Measurements from ENCODE around the gene YARS2. TPM values are rescaled to one million over a fixed set of nuclear protein-coding genes. Genes with fewer than 3 reads are reported as not detected.

Gene YARS2
- total and polyA plus RNA-seq, 9 of the 15 experiments (the other 6 are each of a cell fraction or from before 2014, with no cell fraction given), result 15.2 to 40.9 (median 28.7) TPM

DNA sequence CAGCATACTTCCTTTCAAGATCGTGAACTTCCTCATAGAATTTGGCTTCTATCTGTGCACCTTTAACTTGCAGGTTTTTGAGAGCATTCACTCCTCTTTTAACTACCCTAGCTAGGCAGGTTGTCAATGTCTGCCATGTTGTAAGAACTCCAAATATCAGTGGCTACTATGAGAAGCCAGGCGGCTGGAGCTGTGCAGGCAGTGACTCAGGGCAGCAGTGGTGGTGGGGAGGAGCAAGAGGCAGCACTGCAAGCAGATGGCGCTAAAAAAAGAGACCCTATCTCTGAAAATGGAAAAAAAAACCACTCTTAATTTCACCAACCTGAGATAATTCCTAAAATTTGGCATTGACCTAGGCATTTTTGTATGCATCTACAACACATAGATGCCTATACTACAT is 28.5 kb downstream of the YARS2 start (continued):
- TF ChIP-seq PHF8 (IDR thresholded peaks at IDR 0.05; ENCODE audit: borderline replicate concordance, low read length) (no peak), DDX20 (tag; IDR thresholded peaks at IDR 0.05; ENCODE audit: low read depth) (no peak), ZNF507 (tag; conservative IDR thresholded peaks at IDR 0.05) (no peak), RUNX1 (IDR thresholded peaks at IDR 0.05; ENCODE audit: low read depth) (no peak), CBFA2T2 (conservative IDR thresholded peaks at IDR 0.05) (no peak), CC2D1A (IDR thresholded peaks at IDR 0.05) (no peak)
- TF ChIP-seq, protein P1, sequence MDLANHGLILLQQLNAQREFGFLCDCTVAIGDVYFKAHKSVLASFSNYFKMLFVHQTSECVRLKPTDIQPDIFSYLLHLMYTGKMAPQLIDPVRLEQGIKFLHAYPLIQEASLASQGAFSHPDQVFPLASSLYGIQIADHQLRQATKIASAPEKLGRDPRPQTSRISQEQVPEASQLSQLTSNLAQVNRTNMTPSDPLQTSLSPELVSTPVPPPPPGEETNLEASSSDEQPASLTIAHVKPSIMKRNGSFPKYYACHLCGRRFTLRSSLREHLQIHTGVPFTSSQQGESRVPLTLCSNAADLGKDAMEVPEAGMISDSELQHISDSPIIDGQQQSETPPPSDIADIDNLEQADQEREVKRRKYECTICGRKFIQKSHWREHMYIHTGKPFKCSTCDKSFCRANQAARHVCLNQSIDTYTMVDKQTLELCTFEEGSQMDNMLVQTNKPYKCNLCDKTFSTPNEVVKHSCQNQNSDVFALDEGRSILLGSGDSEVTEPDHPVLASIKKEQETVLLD (IDR thresholded peaks at IDR 0.05), result no peak
- TF ChIP-seq, protein P2, sequence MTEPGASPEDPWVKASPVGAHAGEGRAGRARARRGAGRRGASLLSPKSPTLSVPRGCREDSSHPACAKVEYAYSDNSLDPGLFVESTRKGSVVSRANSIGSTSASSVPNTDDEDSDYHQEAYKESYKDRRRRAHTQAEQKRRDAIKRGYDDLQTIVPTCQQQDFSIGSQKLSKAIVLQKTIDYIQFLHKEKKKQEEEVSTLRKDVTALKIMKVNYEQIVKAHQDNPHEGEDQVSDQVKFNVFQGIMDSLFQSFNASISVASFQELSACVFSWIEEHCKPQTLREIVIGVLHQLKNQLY (CRISPR knock-in tag; conservative IDR thresholded peaks at IDR 0.05), result no peak
- TF ChIP-seq, protein P3, sequence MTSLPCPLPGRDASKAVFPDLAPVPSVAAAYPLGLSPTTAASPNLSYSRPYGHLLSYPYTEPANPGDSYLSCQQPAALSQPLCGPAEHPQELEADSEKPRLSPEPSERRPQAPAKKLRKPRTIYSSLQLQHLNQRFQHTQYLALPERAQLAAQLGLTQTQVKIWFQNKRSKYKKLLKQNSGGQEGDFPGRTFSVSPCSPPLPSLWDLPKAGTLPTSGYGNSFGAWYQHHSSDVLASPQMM (CRISPR knock-in tag; IDR thresholded peaks at IDR 0.05), result no peak

DNA sequence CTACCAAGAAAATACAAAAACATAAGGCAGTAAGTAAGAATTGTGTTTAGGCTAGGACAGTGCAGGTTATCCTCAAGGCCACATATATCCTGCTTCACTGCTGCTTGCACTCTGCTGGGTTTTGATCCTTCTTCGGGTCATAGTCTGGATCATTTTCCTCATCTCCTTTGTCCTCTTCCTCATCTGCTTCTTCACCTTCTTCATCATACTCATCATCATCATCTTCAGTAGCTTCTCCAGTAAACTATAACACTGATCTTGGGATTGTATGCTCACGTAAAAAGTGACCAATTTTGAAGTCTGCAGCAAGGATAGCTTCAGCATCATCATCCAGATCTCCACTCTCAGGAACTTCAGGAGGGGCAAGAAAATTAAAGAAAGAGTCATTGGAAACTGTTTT is 29.4 kb downstream of the YARS2 start:
- Histone ChIP-seq H3K36me3 (ENCODE audit: control insufficient read depth, insufficient read depth, low read length) (peaks cover 68% of the 10 kb centered on the region), H2AFZ (ENCODE audit: low read depth, low read length) (no peak overlapping the region), H3K9me1 (ENCODE audit: control insufficient read depth, insufficient read depth, low read length) (no peaks in the 10 kb centered on the region), H3K9me3 (replicated peaks; ENCODE audit: control insufficient read depth, insufficient read depth, low read depth, low read length) (no peaks in the 10 kb centered on the region), H4K20me1 (replicated peaks; ENCODE audit: control insufficient read depth, insufficient read depth, low read length) (no peaks in the 10 kb centered on the region), H3K27me3 (ENCODE audit: control insufficient read depth in 2 of 2, insufficient read depth in 2 of 2, low read length in 2 of 2) (no peaks in the 10 kb centered on the region), H3K9ac (ENCODE audit: insufficient read depth in 1 of 2, low read depth in 2 of 2, low read length in 2 of 2) (no peak overlapping the region), H3K4me3 (no peak overlapping the region), H3K4me1 (replicated peaks in 1 of 2; ENCODE audit: control insufficient read depth in 2 of 2, insufficient read depth in 2 of 2, low read length in 2 of 2) (no peaks in the 10 kb centered on the region; a peak in 1 of 5 replicates), H3K79me2 (ENCODE audit: control insufficient read depth, insufficient read depth, low read length) (no peaks in the 10 kb centered on the region), H3K27ac (ENCODE audit: extremely low read depth, low read depth, low read length) (no peak overlapping the region), H3K4me2 (ENCODE audit: insufficient read depth, low read length) (no peak overlapping the region)
- DNase-seq (ENCODE audit: extremely low read depth in 1 of 4, low spot score in 3 of 4), result no peak
- WGBS (ENCODE audit: insufficient coverage, low coverage, missing lambda C conversion rate), result 93% methylated on average over 2 of the region's 2 CpGs
- intact Hi-C loops (cut with micrococcal nuclease), result no loop called here
- ChIA-PET CTCF (ENCODE audit: low intra/inter-chr PET ratio) (no interaction called here), POLR2A (no interaction called here)
- no TSS peak for BruUV-seq (replicated peaks)
- ATAC-seq, result no peak
- no peak for FAIRE-seq
- in situ Hi-C loops (cut with MboI), result no loop called here
- TF ChIP-seq POLR2AphosphoS5 (IDR thresholded peaks at IDR 0.05; ENCODE audit: control insufficient read depth, insufficient read depth, low read depth, low read length), result no peak
- TF ChIP-seq, protein P4, sequence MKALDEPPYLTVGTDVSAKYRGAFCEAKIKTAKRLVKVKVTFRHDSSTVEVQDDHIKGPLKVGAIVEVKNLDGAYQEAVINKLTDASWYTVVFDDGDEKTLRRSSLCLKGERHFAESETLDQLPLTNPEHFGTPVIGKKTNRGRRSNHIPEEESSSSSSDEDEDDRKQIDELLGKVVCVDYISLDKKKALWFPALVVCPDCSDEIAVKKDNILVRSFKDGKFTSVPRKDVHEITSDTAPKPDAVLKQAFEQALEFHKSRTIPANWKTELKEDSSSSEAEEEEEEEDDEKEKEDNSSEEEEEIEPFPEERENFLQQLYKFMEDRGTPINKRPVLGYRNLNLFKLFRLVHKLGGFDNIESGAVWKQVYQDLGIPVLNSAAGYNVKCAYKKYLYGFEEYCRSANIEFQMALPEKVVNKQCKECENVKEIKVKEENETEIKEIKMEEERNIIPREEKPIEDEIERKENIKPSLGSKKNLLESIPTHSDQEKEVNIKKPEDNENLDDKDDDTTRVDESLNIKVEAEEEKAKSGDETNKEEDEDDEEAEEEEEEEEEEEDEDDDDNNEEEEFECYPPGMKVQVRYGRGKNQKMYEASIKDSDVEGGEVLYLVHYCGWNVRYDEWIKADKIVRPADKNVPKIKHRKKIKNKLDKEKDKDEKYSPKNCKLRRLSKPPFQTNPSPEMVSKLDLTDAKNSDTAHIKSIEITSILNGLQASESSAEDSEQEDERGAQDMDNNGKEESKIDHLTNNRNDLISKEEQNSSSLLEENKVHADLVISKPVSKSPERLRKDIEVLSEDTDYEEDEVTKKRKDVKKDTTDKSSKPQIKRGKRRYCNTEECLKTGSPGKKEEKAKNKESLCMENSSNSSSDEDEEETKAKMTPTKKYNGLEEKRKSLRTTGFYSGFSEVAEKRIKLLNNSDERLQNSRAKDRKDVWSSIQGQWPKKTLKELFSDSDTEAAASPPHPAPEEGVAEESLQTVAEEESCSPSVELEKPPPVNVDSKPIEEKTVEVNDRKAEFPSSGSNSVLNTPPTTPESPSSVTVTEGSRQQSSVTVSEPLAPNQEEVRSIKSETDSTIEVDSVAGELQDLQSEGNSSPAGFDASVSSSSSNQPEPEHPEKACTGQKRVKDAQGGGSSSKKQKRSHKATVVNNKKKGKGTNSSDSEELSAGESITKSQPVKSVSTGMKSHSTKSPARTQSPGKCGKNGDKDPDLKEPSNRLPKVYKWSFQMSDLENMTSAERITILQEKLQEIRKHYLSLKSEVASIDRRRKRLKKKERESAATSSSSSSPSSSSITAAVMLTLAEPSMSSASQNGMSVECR (CRISPR knock-in tag; IDR thresholded peaks at IDR 0.05), result no peak
- TF ChIP-seq, protein P5, sequence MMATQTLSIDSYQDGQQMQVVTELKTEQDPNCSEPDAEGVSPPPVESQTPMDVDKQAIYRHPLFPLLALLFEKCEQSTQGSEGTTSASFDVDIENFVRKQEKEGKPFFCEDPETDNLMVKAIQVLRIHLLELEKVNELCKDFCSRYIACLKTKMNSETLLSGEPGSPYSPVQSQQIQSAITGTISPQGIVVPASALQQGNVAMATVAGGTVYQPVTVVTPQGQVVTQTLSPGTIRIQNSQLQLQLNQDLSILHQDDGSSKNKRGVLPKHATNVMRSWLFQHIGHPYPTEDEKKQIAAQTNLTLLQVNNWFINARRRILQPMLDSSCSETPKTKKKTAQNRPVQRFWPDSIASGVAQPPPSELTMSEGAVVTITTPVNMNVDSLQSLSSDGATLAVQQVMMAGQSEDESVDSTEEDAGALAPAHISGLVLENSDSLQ (IDR thresholded peaks at IDR 0.05), result no peak
- TF ChIP-seq, protein P6, sequence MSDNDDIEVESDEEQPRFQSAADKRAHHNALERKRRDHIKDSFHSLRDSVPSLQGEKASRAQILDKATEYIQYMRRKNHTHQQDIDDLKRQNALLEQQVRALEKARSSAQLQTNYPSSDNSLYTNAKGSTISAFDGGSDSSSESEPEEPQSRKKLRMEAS (CRISPR knock-in tag; IDR thresholded peaks at IDR 0.05), result no peak
- no peak for TF ChIP-seq ZNF77 (CRISPR knock-in tag; IDR thresholded peaks at IDR 0.05)

All from K562 (cell line).